GM12874 (cell line): ENCODE results near the gene OSBPL10.

ENCODE experiments used
- TF ChIP-seq, protein P1 (sequence below): IDR thresholded peaks from 2 replicates; pipeline ENCODE4 v1.5.1; 2011; ENCODE audit warnings: low read depth, mild to moderate bottlenecking, control low read depth, low read length, moderate library complexity; ENCODE audit not compliant: insufficient read depth

The OSBPL10 gene

DNA sequence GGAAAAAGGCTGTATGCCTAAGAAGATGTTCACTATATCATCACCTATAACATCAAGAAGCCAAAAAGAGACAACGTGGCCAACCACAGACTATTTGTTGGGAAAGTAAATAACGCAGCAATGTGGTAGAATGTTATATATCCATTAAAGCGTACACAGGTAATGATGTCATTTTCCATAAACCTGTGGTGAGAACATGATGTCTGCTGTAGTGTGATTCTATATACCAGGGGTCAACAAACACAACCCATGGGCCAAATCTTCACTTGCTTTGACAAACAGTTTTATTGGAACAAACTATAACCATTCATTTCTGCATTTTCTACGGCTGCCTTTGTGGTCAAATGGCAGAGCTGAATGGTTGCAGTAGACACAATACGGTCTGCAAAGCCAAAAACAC is 287.7 kb downstream of the OSBPL10 start:
- TF ChIP-seq, protein P1, sequence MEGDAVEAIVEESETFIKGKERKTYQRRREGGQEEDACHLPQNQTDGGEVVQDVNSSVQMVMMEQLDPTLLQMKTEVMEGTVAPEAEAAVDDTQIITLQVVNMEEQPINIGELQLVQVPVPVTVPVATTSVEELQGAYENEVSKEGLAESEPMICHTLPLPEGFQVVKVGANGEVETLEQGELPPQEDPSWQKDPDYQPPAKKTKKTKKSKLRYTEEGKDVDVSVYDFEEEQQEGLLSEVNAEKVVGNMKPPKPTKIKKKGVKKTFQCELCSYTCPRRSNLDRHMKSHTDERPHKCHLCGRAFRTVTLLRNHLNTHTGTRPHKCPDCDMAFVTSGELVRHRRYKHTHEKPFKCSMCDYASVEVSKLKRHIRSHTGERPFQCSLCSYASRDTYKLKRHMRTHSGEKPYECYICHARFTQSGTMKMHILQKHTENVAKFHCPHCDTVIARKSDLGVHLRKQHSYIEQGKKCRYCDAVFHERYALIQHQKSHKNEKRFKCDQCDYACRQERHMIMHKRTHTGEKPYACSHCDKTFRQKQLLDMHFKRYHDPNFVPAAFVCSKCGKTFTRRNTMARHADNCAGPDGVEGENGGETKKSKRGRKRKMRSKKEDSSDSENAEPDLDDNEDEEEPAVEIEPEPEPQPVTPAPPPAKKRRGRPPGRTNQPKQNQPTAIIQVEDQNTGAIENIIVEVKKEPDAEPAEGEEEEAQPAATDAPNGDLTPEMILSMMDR, result no peak

DNA sequence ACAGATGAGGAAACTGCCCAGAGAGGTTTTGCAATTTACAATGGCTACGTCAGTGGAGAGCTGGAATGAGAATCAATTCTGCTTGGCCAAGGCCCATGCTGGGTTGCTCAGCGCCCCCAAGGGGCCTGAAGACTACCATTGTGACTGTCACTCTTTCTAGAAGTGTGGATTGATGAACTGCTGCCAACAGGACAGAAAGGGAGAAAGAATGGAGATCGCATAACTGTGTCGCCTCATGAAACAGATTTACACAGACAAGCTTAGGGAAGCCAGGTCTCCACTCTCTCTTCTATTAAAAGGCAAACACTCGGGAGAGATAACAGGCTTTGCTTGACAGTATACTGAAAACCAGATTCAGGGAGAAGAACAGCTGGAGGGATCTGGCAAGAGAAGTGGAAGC is 288.3 kb downstream of the OSBPL10 start:
- TF ChIP-seq, protein P1, result 0 out of 2 replicates have a peak, but pooled peaks have one; percentile 17

DNA sequence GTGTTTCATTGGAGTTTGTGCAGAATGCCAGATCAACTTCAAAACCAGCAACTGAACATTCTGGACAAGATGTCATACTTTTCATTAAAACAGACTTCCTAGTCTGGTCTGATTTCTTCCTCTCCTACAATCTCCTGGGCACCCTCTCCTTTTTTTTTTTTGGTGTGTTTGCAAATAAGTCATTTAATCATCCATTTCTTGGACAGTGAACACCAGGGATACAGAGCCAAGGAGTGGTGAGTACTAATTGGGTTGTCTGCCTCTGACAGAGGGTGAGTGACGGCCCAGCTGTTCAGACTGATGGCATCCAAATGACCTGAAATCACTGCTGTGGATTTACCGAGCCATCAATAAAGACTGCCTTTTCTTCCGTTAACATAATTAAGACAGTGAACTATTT is 290.3 kb downstream of the OSBPL10 start:
- TF ChIP-seq, protein P1, result no peak

DNA sequence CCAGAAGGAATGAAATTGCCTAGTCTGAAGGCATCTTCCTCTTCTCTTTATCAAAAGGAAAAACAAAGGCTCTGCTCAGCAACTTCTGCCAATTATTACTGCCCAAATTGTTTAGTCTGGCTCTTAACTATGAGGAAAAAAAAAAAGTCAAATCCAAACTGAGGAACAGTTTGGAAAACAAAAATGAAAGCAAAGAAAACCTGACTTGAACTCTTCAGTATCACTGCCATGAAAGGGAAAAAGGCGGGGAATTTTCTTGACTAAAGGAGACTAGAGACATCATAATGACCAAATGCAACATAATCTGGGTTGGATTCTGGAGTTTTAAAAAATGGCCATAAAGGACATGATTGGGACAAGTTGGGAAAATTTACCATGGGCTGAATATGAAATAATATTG is 292.1 kb downstream of the OSBPL10 start:
- TF ChIP-seq, protein P1, result no peak

DNA sequence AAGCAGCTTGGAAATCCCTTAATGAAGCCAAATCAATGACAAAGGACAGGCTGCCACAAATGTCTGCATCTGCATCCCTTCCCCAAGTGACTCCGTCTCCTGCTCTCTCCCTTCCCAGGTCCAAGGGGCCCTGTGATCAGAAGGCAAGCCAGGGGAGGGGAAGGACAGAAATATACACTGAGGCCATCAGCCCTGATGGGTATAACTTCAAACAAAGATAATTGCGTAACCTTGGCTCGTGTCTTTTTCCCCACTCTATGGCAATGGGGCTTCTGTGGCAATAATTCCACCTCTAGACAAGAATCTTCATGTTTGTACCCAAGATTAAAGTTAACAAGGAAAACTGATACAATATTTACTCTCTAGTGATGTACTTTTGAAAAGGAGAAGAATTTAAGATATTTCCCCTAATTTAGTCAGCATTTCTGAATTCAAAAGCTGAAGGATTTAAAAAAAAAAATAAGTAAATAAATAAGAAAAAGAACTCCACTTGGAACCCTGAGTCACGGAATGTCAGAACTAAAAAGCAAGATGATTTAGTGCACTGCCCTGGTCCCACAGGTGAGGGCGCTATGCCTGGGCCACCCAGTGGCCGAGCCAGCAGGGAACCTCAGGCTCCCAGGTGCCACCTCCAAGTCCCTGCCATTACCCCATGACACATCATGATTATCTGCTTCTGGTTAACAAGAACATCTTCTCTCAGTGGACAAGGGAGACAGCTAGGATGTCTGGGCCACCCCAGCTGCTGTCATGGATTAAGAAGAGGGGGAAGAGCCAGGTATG is 293.9 kb downstream of the OSBPL10 start:
- TF ChIP-seq, protein P1, result peak; percentile 14; the same call in 1 of the 2 replicates

DNA sequence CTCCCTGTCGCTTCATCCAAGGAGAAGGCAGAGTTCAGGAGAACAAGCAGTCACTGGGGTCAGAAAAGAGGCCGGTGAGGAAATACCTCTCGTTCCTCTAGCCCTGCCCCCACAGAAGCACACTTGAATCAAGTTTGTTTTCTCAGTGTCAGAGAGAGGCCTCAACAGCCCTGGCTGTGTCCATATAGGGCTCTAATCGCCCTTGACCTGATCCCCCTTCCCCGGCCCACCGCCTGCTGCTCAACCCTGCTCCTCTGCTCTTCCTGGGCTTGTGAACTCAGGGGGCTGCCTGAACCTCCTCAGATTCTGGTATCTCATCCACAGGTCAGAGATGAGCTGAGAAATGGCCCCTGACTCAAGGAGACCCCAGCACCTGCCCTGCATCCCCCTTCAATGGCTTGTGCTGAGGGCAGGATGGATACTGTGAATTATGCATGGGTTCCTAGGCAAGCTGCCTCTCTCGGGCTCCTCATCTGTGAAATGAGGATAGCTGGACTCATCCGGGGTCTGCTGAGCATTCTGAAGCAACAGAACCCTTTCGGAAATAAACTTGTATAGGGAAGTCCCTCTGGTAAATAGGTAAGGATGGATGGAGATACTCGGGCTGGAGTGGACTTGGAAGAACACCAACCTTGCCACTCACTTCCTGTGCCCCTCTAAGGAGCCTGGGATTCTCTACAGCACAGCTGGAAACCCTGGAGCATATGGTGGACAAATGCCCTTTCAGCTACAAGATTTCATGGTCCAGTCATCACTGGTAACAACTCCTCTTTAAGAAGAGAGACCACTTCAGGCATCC is 300.8 kb downstream of the OSBPL10 start:
- TF ChIP-seq, protein P1, result no peak

DNA sequence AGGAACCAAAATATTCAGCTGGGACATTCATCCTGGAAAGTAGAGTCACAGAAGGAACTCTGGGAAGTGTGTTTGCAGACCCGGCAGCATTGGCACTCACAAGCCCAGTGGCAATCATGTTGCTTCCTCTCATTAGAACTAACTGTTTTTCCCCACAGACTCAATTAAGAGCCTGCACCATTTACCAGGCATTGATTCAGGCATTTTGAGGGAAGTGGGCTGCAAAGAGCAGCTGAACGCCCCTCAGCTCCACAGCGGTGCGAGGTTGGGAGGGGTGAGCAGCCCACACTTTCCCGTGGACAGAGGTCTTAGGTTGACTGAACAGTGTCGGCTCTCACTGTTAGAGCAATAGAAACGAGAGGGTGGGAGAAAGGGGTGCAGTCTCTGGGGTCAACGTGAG is 304.5 kb downstream of the OSBPL10 start:
- TF ChIP-seq, protein P1, result no peak
